CD4-positive, alpha-beta T cell treated with Interleukin-10 for 1 hour (primary cell): Measurements from ENCODE around the gene VPS13C.
A peak's percentile ranks its signal among the peaks of the same experiment; 100 is the strongest.

ENCODE experiments used
- DNase-seq: peaks from one replicate; pipeline ENCODE4 v3.0.0-alpha.2; 2020

Gene VPS13C

DNA sequence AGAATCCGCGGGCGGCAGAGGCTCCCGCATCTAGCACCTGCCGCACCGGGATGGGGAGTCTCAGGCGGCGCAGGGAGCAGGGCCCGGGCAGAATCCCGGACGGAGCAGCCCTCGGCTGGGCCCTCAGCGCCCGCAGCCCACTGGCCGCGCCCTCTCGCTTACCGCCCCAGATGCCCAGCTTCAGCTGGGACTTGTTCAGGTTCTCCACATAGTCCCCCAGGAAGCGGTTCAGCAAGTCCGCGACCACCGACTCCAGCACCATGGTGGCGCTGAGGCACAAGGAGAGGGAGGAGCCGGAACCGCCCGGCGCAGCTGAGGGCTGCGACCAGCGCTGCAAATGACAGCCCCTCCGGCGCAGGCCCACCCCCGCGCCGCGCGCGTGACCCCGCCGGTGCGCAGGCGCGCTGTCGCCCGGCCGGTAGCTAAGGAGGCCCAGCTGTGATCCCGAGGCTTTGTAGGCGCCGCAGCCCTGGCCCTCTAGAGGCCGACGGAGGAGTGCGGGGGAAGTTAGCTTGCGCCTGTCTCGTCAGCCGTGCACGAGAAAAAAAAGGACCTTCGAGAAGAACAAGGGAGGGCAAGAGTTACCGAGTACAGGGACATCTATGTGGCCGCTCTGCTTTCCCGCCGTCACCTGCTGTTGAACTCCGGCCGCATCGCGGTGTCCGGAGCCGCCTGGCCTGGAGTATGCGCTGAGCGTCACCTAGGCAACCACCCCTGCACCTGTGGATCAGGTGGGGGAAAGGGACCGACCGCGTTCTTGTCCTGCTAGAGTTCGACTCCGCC, at the start of gene VPS13C:
Gene VPS13C, minus strand, starts transcription at position 335 of the 783 bp plus-strand sequence. Its CDS starts 73 bp downstream, at position 262.
- DNase-seq, result peak; percentile 94

GRCh38 chr15:62109437-62109836, 49.2 kb upstream of the VPS13C start:
- DNase-seq, result no peak

- DNase-seq, result no peak
These were observed 48.2 kb upstream of the VPS13C start for GRCh38 chr15:62108411-62108810.

GRCh38 chr15:62107571-62108121, 47.4 kb upstream of the VPS13C start:
- DNase-seq, result no peak

DNA sequence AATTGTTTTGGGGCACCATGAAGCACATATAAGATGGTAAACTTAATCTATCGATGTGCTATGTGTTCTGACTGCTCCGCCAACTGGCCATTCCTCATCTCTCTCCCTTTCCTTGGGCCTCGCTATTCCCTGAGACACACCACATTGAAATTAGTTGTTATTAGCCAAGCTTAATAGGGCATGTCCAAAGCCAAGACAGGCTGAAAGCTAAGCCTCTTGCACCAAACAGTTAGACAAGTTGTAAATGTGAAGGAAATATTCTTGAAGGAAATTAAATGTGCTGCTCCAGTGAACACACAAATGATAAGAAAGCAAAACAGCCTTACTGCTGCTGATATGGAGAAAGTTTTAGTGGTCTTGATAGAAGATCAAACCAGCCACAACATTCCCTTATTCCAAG, 45.8 kb upstream of the VPS13C start:
- DNase-seq, result no peak

DNA sequence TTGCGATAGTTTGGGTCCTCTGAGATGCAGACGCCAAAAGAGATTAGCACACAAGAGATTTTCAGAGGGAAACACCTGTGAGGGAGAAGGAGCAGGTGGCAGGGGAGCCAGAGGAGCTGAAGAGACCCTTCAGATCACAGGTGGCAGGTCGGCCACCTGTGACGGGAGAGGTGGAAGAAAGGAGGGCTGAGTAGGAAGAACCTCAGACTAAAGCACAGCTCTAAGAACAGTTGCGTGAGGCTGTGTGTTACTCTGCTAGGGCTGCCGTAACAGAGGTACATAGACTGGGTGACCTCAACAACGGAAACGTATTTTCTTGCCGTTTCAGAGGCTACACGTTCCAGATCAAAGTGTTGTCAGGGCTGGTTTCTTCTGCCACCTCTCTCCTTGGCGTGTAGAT, 45.0 kb upstream of the VPS13C start:
- no peak for DNase-seq

DNA sequence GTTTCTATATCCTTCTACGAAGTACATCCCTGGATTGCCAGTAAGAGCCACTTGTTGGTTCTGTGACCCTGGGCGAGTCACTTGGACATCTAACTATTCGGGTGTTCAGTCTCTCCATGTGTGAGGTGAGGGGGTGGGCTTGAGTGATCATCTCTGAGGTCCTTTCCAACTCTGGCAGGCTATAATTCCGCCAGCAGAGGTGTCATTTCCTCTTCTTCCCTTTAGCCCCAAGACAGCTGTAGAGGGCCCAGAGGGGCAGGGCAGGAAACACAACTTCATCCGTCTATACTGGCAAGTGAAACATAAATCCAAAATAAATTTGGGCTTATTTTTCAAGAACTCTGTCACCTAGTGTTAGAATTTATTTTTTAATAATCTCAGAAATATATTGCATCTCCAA, 44.6 kb upstream of the VPS13C start:
- DNase-seq, result no peak

- DNase-seq, result no peak
These were observed 44.2 kb upstream of the VPS13C start for GRCh38 chr15:62104401-62104800.

GRCh38 chr15:62103431-62103830, 43.2 kb upstream of the VPS13C start:
- no peak for DNase-seq

DNA sequence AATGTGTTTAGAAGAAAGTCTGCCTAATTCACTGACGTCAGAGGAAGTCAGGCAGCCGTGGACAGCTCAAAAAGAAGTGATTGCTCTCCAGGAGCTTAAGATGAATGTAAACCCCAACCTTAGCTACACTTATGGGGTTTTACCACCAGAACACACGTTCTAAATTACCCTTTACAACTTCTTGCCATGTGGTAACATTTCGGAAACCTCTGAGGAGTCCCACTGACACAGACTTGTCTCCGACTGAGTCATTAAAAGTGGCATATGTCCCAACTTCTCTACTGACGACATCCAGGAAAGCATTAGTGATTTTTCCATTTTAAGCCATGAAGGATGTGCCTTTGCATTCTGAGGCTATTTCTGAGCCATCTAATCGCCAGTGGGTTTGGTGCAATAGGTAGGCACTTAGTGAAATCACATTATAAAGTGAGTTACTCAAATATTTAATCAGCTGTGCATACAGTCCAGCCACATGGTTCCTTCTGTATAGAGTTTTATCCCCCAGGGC, 38.9 kb upstream of the VPS13C start:
- DNase-seq, result no peak

DNA sequence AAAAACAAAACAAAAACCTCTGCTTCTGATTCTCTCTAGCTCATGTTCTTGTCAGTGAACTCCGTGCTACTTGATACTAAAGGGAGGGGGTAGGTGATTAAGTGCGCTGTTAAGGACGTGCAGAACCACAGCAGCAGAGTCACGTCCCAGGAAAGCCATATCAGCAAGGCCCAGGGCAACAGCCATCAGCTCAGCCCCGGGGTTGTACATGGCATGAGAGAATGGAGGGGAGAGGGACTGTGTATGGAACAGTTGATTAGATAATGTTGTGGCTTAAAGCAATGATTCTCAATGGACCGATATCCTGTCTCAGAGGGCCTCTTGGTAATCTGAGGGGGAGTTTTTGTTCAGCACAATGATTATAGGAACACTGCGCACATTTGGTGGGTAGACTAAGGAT, 34.1 kb upstream of the VPS13C start:
- DNase-seq, result no peak

GRCh38 chr15:62093809-62094208, 33.6 kb upstream of the VPS13C start:
- DNase-seq, result no peak

DNA sequence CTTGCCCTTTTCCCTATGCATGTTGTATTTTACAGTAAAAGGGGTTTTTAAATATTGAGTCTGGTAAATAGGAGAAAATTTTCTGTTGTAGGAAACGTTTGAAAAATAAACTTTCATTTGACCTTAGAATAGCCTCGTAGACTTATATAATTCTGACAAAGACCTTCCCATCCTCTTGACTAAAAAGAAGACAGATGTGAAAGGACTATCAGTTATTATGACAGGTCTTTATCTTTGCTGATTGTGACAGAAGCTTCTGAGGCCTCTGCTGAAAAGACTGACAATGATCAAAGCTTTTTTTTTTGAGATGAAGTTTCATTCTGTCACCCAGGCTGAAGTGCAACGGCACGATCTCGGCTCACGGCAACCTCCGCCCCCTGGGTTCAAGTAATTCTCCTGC, 30.7 kb upstream of the VPS13C start:
- DNase-seq, result no peak

DNA sequence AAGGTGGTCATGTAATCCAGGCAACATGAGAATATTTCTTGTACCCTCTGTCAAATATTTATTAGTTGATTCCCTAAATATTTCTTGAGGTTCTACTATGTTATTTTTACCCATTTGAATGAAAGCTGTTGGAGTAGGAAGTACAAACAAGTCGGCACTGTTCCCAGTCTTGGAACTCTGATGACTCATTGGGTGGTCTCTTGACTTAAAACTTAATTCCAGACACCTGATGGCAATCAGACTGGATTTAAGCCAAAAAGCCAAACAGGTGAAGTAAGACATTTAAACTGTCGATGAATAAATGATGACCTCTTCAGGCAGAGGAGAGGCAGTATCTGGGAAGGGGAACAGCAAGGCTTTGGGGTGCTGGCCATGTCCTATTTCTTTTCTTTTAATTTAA, 29.4 kb upstream of the VPS13C start:
- no peak for DNase-seq

- no peak for DNase-seq
These were observed 28.1 kb upstream of the VPS13C start for GRCh38 chr15:62088353-62088693.

GRCh38 chr15:62087671-62088352, 27.6 kb upstream of the VPS13C start:
- DNase-seq, result no peak

- no peak for DNase-seq
These were observed 25.5 kb upstream of the VPS13C start for GRCh38 chr15:62085740-62086139.

DNA sequence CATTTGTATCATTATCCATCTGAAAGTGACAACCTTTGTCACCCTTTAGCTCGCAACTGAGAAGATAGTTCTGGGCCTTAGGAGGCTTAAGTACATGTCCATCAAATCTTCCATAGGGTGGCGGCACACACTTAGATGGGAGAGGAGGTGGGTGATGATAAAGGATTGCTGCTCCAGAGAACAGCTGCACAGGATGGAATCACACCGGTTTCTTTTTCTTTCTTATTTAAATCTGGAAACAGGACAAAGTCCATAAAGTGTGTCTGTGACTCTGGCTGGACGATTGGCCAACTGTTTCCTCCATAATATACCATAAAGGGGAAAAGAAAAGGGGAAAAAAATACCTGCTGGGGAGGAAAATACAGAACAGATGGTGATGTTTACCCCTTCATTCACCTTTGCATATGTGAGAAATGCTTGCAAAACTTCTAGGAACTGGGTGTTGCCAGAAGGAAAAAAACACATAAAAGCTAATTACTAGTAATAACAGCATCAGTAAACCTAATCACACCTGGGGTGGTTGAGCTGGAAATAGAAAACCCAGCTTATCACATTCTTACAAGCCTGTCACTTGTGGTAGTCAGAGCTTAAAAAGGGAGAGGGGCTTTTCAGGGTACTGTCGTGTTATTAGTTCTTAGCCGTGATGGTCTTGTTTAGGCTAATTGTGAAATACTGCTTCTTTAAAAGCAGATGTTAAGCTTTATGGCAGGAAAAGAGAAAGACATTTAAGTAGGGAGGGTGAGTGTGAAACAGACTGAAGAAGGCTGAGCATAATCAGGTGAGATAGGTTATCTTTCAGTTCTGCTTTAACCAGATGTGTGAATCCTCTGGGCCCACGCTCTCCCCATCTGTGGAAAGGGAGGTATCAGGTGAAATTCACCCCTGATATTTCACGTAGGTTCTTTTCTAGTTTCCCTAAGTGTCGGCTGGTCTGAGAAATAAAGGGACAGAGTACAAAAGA, 23.2 kb upstream of the VPS13C start:
- no peak for DNase-seq

- DNase-seq, result no peak
These were observed 19.3 kb upstream of the VPS13C start for GRCh38 chr15:62079594-62079993.

DNA sequence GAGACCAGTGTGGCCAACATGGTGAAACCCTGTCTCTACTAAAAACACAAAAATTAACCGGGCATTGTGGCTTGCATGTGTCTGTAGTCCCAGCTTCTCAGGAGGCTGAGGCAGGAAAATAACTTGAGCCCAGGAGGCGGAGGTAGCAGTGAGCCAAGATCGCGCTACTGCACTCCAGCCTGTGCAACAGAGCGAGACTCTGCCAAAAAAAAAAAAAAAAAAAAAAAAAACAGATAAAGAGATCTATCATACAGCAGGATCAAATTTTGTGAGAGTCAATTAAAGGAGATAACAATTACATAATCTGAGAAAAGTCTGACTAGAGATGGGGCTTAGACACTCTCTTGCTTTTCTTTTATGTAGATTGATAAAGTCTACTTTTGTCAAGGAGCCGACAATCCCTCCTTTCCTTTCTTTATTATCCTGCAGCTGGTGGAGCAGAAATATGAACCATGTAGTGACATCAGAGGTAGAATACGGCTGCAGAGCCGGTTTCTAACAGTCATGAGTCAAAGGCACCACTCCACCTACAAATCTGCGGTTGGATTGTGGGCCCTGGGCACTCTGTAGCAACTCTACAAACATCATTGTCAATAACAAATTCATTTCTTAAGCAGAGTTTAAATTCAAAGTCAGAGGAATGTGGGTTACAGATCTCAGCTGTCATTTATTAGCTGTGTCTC, 15.5 kb upstream of the VPS13C start:
- DNase-seq, result no peak

GRCh38 chr15:62071711-62072308, 11.6 kb upstream of the VPS13C start:
- peak; percentile 58 for DNase-seq

GRCh38 chr15:62069551-62069950, 9.3 kb upstream of the VPS13C start:
- no peak for DNase-seq
